GM18517 (cell line): ENCODE data around the gene MRGPRF.

Source experiments
- ATAC-seq: cut with Tn5 transposase; IDR thresholded peaks from one replicate; pipeline ENCODE4 v1.9.1; 2021; ENCODE audit warnings: mild to moderate bottlenecking, moderate library complexity; ENCODE audit not compliant: unreplicated experiment

The MRGPRF gene

GRCh38 chr11:68968306-68969250 is 44.5 kb downstream of the MRGPRF start:
- no peak for ATAC-seq

DNA sequence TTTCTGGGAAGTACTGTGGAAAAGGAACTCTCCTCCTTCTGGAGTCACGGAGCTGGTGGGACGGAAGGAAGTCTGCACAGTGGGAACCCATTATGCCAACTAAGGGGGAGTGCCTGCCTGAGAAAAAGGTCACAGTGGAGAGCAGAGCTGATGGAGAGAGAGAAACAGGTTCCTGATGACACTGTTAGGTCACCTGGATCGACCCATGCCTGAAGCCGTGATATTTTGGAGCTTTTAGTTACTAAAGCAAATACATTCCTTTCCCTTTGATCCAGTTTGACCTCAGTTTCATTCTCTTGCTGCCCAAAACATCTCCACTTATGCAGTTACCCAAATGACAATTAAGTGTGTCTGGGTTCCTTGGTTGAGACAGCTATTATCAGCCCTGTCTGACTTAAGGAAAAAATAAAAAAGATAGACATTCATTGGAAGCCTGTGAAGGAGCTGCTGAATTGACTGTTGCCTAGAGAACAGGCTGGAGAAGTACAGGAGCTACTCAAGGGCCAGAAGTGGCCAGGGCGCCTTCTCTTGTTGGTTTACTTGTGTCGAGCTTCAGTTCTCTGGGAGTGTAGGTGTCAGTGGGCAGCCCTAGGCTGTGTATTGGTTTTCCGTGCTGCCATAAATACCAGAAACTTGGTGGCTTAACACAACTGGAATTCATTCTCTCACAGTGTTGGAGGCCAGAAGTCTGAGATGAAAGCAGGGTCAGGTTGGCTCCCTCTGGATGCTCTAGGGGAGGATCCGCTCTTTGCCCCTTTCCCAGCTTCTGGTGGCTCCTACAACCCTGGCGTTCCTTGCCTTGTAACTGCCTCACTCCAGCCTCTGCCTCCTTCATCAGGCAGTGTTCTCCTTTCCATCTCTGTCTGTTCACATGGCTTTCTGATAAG is 45.9 kb downstream of the MRGPRF start:
- no peak for ATAC-seq

GRCh38 chr11:68965901-68966853 is 46.9 kb downstream of the MRGPRF start:
- ATAC-seq = no peak

DNA sequence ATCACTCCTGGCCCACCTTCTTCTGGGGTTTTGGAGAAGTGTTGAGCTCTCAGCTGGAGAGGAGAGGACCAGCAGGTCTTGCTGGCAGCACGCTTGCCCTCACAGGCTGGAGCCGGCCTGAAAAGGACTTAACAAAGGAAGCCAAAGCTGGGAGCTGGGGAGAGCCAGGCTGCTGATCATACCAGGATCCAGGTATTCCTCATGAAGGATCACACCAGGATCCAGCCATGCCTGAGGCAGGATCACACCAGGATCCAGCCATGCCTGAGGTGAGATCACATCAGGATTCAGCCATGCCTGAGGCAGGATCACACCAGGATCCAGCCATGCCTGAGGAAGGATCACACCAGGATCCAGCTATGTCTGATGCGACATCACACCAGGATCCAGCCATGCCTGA is 49.3 kb downstream of the MRGPRF start:
- ATAC-seq = no peak

DNA sequence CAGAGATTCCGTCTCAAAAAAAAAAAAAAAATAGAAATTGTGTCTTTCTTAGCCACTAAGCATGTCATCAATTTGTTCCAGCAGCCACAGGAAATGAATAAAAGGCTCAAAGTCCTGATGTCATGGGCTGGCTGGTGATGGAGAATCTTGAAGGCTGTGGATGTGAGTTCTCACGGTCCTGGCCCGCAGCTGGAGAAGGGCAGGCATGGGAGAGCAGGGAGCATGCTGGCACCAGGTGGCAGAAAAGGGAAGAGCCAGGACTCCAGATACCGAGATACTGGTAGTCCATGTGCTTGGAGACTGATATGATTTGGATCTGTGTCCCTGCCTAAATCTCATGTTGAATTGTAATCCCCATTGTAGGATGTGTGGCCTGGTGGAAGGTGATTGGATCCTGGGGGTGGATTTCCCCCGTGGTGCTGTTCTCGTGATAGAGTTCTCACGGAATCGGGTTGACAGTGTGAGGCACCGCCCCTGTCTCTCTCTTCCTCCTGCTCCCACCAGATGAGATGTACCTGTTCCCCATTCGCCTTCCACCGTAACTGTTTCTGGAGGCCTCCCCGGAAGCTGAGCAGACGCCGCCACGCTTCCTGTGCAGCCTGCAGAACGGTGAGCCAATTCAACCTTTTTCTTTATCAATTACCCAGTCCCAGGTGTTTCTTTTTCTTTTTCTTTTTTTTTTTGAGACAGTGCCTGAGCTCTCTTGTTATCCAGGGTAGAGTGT is 50.4 kb downstream of the MRGPRF start:
- no peak for ATAC-seq

GRCh38 chr11:68961245-68961644 is 51.8 kb downstream of the MRGPRF start:
- no peak for ATAC-seq

DNA sequence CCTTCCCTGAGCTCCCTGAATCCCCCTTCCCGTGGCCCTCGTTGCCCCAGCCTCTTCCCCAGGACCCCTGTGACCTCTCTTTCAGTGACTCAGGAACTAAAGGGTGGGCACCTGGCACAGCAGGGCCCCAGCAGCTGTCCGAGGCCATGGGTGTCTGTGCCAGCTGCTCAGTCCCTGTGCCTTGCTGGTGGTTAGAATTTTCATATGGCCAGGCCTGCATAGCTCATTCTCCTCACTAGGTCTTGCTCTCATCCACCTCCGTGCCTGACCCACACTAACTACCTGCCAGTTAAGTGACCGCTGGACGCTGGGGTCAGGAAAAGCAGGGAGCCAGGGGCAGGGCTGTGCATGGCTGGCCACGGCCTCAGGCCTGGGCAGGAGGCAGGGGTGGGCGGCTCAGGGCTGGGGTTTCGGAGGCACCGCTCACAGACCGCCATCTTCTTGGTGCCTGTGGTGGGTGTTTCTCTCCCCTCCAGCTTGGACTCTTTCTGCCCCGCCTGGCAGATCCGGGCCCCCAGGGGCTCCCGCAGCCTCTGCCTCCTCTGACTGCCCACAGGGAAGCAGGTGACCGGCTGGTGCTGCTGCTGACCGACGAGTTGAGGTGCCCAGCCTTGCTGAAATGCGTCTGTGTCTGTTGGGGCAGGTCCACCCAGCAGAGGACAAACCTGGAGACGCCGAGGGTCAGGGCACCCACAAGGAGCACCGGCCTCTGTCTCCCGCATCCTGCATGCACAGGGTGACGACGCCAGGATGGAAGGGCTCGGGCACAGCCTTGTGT is 52.6 kb downstream of the MRGPRF start:
- no peak for ATAC-seq

DNA sequence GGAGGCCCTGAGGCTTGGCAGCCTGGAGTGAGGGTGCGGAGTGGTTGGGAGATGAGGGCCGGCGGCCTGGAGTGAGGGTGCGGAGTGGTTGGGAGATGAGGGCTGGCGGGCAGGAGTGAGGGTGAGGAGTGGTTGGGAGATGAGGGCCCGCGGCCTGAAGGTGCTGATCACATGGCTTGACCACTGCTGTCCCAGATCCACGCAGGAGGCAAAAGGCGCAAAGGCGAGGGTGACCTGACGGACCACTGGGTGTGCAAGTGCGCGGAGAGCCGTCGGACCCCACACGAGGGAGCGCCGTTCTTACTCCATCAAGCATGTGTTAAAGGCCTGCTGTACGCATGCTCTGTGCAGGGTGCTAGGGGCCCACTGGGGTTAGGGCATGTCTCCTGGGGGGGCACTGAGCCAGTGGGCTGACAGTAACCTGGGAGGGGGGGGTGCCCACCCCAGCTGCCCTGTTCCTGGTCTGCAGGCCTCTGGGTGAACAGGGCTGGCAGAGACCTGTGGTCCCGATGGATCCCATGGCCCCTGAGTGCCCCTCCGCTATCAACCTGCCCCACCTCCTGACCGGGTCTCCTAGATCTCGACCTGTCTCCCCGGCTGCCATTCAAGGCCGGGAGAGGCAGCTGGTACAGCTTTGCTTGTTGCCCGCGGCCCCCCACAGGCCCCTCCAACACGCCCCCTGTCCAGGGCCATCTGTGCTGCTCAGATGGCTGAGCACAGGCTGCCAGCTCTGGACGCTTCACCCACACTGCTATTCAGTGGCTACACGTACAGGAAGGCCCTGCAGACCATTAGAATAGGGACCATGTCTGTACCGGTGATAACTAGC is 53.4 kb downstream of the MRGPRF start:
- ATAC-seq = no peak

- ATAC-seq = no peak
Measured at GRCh38 chr11:68958211-68958610, 54.8 kb downstream of the MRGPRF start.

DNA sequence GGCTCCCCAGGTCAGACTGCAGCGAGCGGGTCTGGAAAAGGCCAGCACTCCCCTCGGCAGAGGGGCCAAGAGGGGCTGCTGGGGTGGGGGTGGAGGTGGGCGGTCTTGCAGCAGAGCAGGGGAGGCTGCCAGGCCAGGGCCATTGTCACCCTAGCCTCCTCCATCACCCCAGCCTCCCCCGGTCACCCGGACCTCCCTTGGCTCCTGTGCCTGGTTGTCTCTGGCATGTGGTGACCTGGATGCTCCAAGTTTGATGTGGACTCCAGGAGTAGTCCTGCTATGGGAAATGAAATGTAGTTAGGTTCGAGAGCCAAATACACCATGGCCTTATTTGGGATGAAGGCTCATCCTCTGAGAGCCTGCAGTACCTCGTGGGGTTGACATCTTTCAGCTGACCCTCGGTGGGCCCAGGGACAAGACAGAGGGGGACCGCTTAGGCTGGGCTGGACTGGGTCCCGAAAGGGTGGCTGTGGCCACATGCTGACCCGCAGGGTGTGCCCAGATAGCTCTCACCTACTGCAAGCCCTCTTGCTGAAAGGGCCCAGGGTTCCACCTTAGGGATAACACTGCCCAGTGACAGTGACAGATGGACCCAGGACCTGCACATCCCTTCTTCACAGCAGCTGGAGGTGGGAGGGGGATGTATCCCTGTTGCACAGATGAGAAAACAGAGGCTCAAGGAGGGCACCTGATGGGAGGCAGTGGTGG is 56.3 kb downstream of the MRGPRF start:
- ATAC-seq = no peak

DNA sequence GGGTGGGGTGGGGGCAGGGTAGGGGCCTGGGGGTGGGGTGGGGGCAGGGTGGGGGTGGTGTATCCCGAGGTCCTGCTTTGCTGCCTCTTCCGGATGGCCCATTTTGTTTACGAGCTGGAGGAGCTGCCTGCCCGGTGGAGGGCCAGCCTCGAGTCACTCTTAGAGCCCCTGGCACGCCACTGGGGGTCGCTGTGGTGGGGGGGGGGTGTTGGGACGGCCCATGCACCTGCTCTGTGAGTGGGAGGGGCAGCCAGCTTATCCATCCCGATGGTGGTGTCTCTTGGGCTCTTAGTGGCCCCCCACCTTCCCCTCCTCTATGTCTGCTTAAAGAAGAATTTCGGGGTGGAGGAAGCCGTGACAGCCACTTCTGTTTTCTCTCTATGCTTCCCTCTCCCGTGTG is 56.9 kb downstream of the MRGPRF start:
- ATAC-seq = no peak

- ATAC-seq = no peak
Measured at GRCh38 chr11:68955607-68955958, 57.5 kb downstream of the MRGPRF start.

DNA sequence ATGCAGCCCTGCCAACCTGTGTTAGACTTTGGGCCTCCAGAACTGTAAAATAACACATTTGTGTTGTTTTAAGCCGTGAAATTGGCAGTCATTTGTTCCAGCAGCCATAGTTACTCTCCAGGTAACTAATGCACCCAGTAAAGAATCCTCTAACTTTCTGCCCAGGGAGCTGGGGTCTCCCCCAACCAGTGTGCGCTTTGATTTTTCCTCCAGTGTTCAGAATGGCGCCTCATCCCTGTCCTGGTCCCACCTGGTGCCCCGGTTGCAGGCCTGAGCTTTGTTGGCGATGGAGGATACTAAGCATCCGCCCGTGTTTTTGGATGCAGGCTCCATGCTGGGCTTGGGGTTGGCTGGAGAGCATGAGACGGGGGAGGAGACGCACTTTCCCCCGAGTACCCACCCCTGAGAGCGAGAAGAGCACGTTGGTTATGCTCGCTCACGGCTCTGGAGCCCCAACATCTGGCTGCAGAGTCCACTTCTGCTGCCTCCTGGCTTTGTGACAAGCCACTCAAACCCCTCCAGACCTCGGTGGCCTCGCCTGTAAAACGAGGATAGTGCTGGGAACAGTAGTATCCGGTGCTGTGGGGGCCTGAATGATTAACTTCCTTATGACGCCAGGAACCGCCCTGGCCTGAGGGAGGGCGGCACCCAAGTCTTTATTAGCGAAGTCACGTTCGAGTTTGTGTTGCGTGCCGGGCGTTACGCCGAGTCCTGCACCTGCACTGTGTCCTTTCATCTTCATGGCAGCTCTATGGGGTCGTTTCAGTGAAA is 58.0 kb downstream of the MRGPRF start:
- no peak for ATAC-seq
